ENCODE data around the gene POU6F1. TPM values are rescaled to one million over a fixed set of nuclear protein-coding genes. Genes with fewer than 3 reads are reported as not detected.

POU6F1 gene
- total and polyA plus RNA-seq, 2 of the 8 experiments (the other 6 are each of a cell fraction or from before 2014, with no cell fraction given): 5.6 to 8.7 TPM

- TF ChIP-seq CTBP2 (IDR thresholded peaks at IDR 0.05; ENCODE audit: borderline replicate concordance, insufficient read depth, insufficient read length, low read length): no peak
- no peak for TF ChIP-seq TAF1 (IDR thresholded peaks at IDR 0.05; ENCODE audit: low read depth, low read length)
- TF ChIP-seq CBX8 (IDR thresholded peaks at IDR 0.05; ENCODE audit: borderline replicate concordance, low read depth, low read length): no peak
- TF ChIP-seq JUN (IDR thresholded peaks at IDR 0.05; ENCODE audit: low read depth, low read length): no peak
- TF ChIP-seq BCL11A (IDR thresholded peaks at IDR 0.05; ENCODE audit: low read depth in 2 of 2, low read length in 2 of 2): no peak
- TF ChIP-seq SIRT6 (IDR thresholded peaks at IDR 0.05; ENCODE audit: low read length): no peak
- peak; percentile 65; the same call in 1 of the 2 replicates for TF ChIP-seq MAX (IDR thresholded peaks at IDR 0.05)
- TF ChIP-seq CREB1 (IDR thresholded peaks at IDR 0.05): peak; percentile 66
- TF ChIP-seq TAF7 (optimal IDR thresholded peaks at IDR 0.05; ENCODE audit: borderline replicate concordance, low read depth, low read length): no peak
- TF ChIP-seq SAP30 (IDR thresholded peaks at IDR 0.05; ENCODE audit: insufficient read depth, insufficient replicate concordance, low read length): no peak
- no peak for TF ChIP-seq ZNF274 (IDR thresholded peaks at IDR 0.05; ENCODE audit: borderline replicate concordance, extremely low read depth, low read length)
- TF ChIP-seq RNF2 (IDR thresholded peaks at IDR 0.05; ENCODE audit: borderline replicate concordance, low read depth, low read length, missing control alignments, poor library complexity, severe bottlenecking): no peak
- TF ChIP-seq RXRA (IDR thresholded peaks at IDR 0.05; ENCODE audit: insufficient read depth, low read depth, low read length): no peak
- TF ChIP-seq GTF2F1 (IDR thresholded peaks at IDR 0.05; ENCODE audit: borderline replicate concordance, low read depth, low read length): no peak
- TF ChIP-seq SP4 (IDR thresholded peaks at IDR 0.05; ENCODE audit: low read length): no peak
- TF ChIP-seq USF2 (IDR thresholded peaks at IDR 0.05; ENCODE audit: low read length): no peak
- TF ChIP-seq CHD2 (IDR thresholded peaks at IDR 0.05; ENCODE audit: low read length): no peak
- no peak for TF ChIP-seq EGR1 (IDR thresholded peaks at IDR 0.05; ENCODE audit: borderline replicate concordance, low read depth, low read length)
- TF ChIP-seq FOSL1 (IDR thresholded peaks at IDR 0.05; ENCODE audit: insufficient read depth, low read depth, low read length): no peak
- TF ChIP-seq RFX5 (IDR thresholded peaks at IDR 0.05; ENCODE audit: borderline replicate concordance, low read depth, low read length): no peak
- TF ChIP-seq CEBPB (IDR thresholded peaks at IDR 0.05; ENCODE audit: low read depth, low read length): no peak
- TF ChIP-seq HDAC2 (IDR thresholded peaks at IDR 0.05; ENCODE audit: borderline replicate concordance in 1 of 2, low read depth in 2 of 2, low read length in 2 of 2): no peak
- no peak for TF ChIP-seq JUND (IDR thresholded peaks at IDR 0.05; ENCODE audit: low read length)
- TF ChIP-seq EZH2 (IDR thresholded peaks at IDR 0.05; ENCODE audit: low read depth, low read length, severe bottlenecking): no peak
These were observed at the start of gene POU6F1 (continued) for GRCh38 chr12:51217968-51218606.

Data from H1 (cell line).